Endodermal cell (in vitro differentiated cells): ENCODE results near the gene GRIA3. TPM values are rescaled to one million over a fixed set of nuclear protein-coding genes. Genes with fewer than 3 reads are reported as not detected.
"Not testable (repeated sequence)": the region's sequence is repeated elsewhere in the genome, so short reads cannot be mapped to it uniquely, and the experiment has no call there.

ENCODE experiments used
- DNase-seq: peaks from one replicate; pipeline ENCODE4 v3.0.0-alpha.2; 2017
- H3K27ac ChIP-seq: 2 replicates; pipeline ENCODE4 v1.5.1; 2013; ENCODE audit warnings: mild to moderate bottlenecking, low read depth, low read length, moderate library complexity
- H3K27me3 ChIP-seq: 2 replicates; pipeline ENCODE4 v1.6.1; 2013; ENCODE audit warnings: mild to moderate bottlenecking, low read length, moderate library complexity; ENCODE audit not compliant: insufficient read depth, control insufficient read depth, poor library complexity, severe bottlenecking
- H3K36me3 ChIP-seq: 2 replicates; pipeline ENCODE4 v1.7.0; 2013; ENCODE audit warnings: mild to moderate bottlenecking, low read length, moderate library complexity; ENCODE audit not compliant: control insufficient read depth, insufficient read depth
- H3K4me1 ChIP-seq: one replicate; pipeline ENCODE4 v1.7.0; 2013; ENCODE audit warnings: low read length; ENCODE audit not compliant: control insufficient read depth, insufficient read depth
- H3K4me3 ChIP-seq: 2 replicates; pipeline ENCODE4 v1.5.1; 2013; ENCODE audit warnings: mild to moderate bottlenecking, low read length, moderate library complexity
- H3K9ac ChIP-seq: 2 replicates; pipeline ENCODE4 v1.6.1; 2013; ENCODE audit warnings: mild to moderate bottlenecking, low read length, moderate library complexity; ENCODE audit not compliant: poor library complexity, severe bottlenecking; ENCODE audit errors: extremely low read depth
- H3K9me3 ChIP-seq: 2 replicates; pipeline ENCODE4 v1.6.1; 2013; ENCODE audit warnings: mild to moderate bottlenecking, low read length, moderate library complexity; ENCODE audit not compliant: control insufficient read depth
- H3K27ac Mint-ChIP-seq: 2 replicates; pipeline ENCODE4 v1.8.0; 2020; ENCODE audit warnings: mixed read lengths
- H3K27me3 Mint-ChIP-seq: 2 replicates; pipeline ENCODE4 v1.8.0; 2021; ENCODE audit warnings: mild to moderate bottlenecking, mixed read lengths; ENCODE audit not compliant: insufficient read depth
- H3K36me3 Mint-ChIP-seq: 2 replicates; pipeline ENCODE4 v1.8.0; 2020; ENCODE audit warnings: low read depth, mixed read lengths
- H3K4me1 Mint-ChIP-seq: 2 replicates; pipeline ENCODE4 v1.8.0; 2020; ENCODE audit warnings: mixed read lengths
- H3K4me3 Mint-ChIP-seq: 2 replicates; pipeline ENCODE4 v1.8.0; 2020; ENCODE audit warnings: mild to moderate bottlenecking, moderate library complexity, mixed read lengths
- H3K9me3 Mint-ChIP-seq: 2 replicates; pipeline ENCODE4 v1.8.0; 2020; ENCODE audit warnings: mild to moderate bottlenecking, mixed read lengths
- CTCF ChIP-seq: fragments of 200-600 bp; sonication (generic); conservative IDR thresholded peaks from 2 replicates; pipeline ENCODE4 v1.5.0; 2021; ENCODE audit warnings: antibody characterized with exemption, mild to moderate bottlenecking
- WGBS, 2 experiments: methylation state at CpG; one replicate each; pipeline versions ENCODE4 v1.1.5 to v1.1.7; 2013; ENCODE audit warnings: missing lambda C conversion rate in 2 of 2, mixed read lengths in 1 of 2; ENCODE audit not compliant: insufficient coverage in 1 of 2, insufficient read length in 1 of 2; 5-methylcytosine and 5-hydroxymethylcytosine counted together
- total RNA-seq, 2 donors: library from RNA; stranded (reverse); fragmentation: NEBNext Ultra II Directional in 1 of 2; extraction: Animal tissue kit (Norgen Biotek cat#: 25700) in 1 of 2; gene quantifications; 2 replicates in 1 of 2; 3 replicates in 1 of 2; pipeline ENCODE4 v1.2.1, GENCODE V29; 2021

The GRIA3 gene
- total RNA-seq, 2 donors from 2014 or later = 5.7 to 12.2 TPM

- no peak for TF ChIP-seq CTCF
- no peak overlapping the region for H3K27ac ChIP-seq
- Mint-ChIP-seq H3K27ac (no peak overlapping the region), H3K4me3 (no peak overlapping the region), H3K9me3 (peaks cover 45% of the 10 kb centered on the region), H3K4me1 (no peaks in the 10 kb centered on the region), H3K36me3 (no peaks in the 10 kb centered on the region), H3K27me3 (no peaks in the 10 kb centered on the region)
- H3K27me3 ChIP-seq = no peaks in the 10 kb centered on the region
- H3K36me3 ChIP-seq = no peaks in the 10 kb centered on the region
- WGBS, 2 experiments = 76 to 100% methylated on average over 2 to 4 of the region's 4 CpGs
- H3K4me1 ChIP-seq = no peaks in the 10 kb centered on the region
- no peak overlapping the region for H3K4me3 ChIP-seq
- no peak overlapping the region for H3K9ac ChIP-seq
- H3K9me3 ChIP-seq = no peaks in the 10 kb centered on the region
- no peak for DNase-seq
These were observed 93.3 kb downstream of the GRIA3 start for GRCh38 chrX:123277347-123277746.

- no peaks in the 10 kb centered on the region for H3K9me3 ChIP-seq
- H3K27me3 ChIP-seq = no peaks in the 10 kb centered on the region
- H3K4me3 ChIP-seq = no peak overlapping the region
- peaks cover 45% of the 10 kb centered on the region for H3K9me3 Mint-ChIP-seq
- no peaks in the 10 kb centered on the region for H3K4me1 ChIP-seq
- H3K4me1 Mint-ChIP-seq = no peaks in the 10 kb centered on the region
- no peaks in the 10 kb centered on the region for H3K36me3 ChIP-seq
- no peak overlapping the region for H3K4me3 Mint-ChIP-seq
- no peak overlapping the region for H3K9ac ChIP-seq
- no peak for TF ChIP-seq CTCF
- WGBS, 2 experiments = 84 to 90% methylated on average over 3 of the region's 3 CpGs
- no peak for DNase-seq
- H3K27ac ChIP-seq = no peak overlapping the region
- H3K36me3 Mint-ChIP-seq = no peaks in the 10 kb centered on the region
- H3K27me3 Mint-ChIP-seq = no peaks in the 10 kb centered on the region
- no peak overlapping the region for H3K27ac Mint-ChIP-seq
These were observed 93.7 kb downstream of the GRIA3 start for GRCh38 chrX:123277821-123278220.

- Histone ChIP-seq H3K27ac (no peak overlapping the region), H3K9ac (no peak overlapping the region), H3K9me3 (no peaks in the 10 kb centered on the region), H3K4me1 (no peaks in the 10 kb centered on the region), H3K27me3 (no peaks in the 10 kb centered on the region), H3K4me3 (no peak overlapping the region), H3K36me3 (no peaks in the 10 kb centered on the region)
- no peak overlapping the region for H3K27ac Mint-ChIP-seq
- WGBS, 2 experiments = 83% methylated on average over 1 to 5 of the region's 5 CpGs
- no peak for TF ChIP-seq CTCF
- peaks cover 67% of the 10 kb centered on the region for H3K9me3 Mint-ChIP-seq
- no peaks in the 10 kb centered on the region for H3K27me3 Mint-ChIP-seq
- H3K36me3 Mint-ChIP-seq = no peaks in the 10 kb centered on the region
- no peak for DNase-seq
- no peaks in the 10 kb centered on the region for H3K4me1 Mint-ChIP-seq
- no peak overlapping the region for H3K4me3 Mint-ChIP-seq
These were observed 98.2 kb downstream of the GRIA3 start for GRCh38 chrX:123282241-123282640.

- not testable (repeated sequence) for H3K9ac ChIP-seq, H3K27ac Mint-ChIP-seq, H3K27ac ChIP-seq, H3K4me1 Mint-ChIP-seq, H3K27me3 Mint-ChIP-seq, H3K36me3 ChIP-seq, H3K36me3 Mint-ChIP-seq, H3K4me3 ChIP-seq, H3K4me3 Mint-ChIP-seq, H3K4me1 ChIP-seq, H3K27me3 ChIP-seq, H3K9me3 ChIP-seq
- DNase-seq = peak; percentile 46
- peaks cover 69% of the 10 kb centered on the region for H3K9me3 Mint-ChIP-seq
- WGBS, 2 experiments = 60% methylated on average over 3 of the region's 6 CpGs; no CpG with 5 or more reads in 1 of the 2 experiments
These were observed 99.3 kb downstream of the GRIA3 start for GRCh38 chrX:123283407-123283806.
